NT2/D1 (cell line): ENCODE measurements around the gene SLC7A7.

Experiments used
- SUZ12 ChIP-seq: IDR thresholded peaks from 2 replicates; pipeline ENCODE4 v1.6.1; 2011; ENCODE audit not compliant: insufficient read length, insufficient read depth; ENCODE audit errors: extremely low read depth
- YY1 ChIP-seq: IDR thresholded peaks from 2 replicates; pipeline ENCODE4 v1.6.1; 2011; ENCODE audit not compliant: insufficient read length, insufficient read depth
- ZNF274 ChIP-seq: IDR thresholded peaks from 2 replicates; pipeline ENCODE4 v1.6.1; 2011; ENCODE audit warnings: mild to moderate bottlenecking, low read depth, low read length

- no peak for TF ChIP-seq ZNF274
- no peak for TF ChIP-seq SUZ12
- TF ChIP-seq YY1 = no peak
These were observed 41.2 kb upstream of the SLC7A7 start for GRCh38 chr14:22856428-22856827.
